BJ (cell line): ENCODE results near the gene GRIP2. TPM values are rescaled to one million over a fixed set of nuclear protein-coding genes. Genes with fewer than 3 reads are reported as not detected.

Experiments used
- CTCF ChIA-PET: fragments of 350-600 bp; formaldehyde crosslinking; extraction: SDS; loops from one replicate; lab custom pipeline; 2021; ENCODE audit warnings: antibody characterized with exemption, inconsistent platforms; lab: Yijun Ruan, JAX
- POLR2A ChIA-PET: fragments of 300-600 bp; sonication (Branson Sonifier 250); formaldehyde crosslinking; extraction: SDS; loops from one replicate; lab custom pipeline; 2021; ENCODE audit warnings: antibody characterized with exemption; lab: Charles Lee
- DNase-seq: peaks from one replicate; pipeline ENCODE4 v3.0.0-alpha.2; 2011; ENCODE audit warnings: low read depth
- H3K27me3 ChIP-seq: 2 replicates; pipeline ENCODE4 v1.6.0; 2011; ENCODE audit warnings: low read length; ENCODE audit not compliant: control insufficient read depth, insufficient read depth
- H3K36me3 ChIP-seq: 2 replicates; pipeline ENCODE4 v1.5.1; 2011; ENCODE audit warnings: low read length; ENCODE audit not compliant: control insufficient read depth, insufficient read depth
- H3K4me3 ChIP-seq: 2 replicates; pipeline ENCODE4 v1.5.1; 2011; ENCODE audit warnings: low read depth, mild to moderate bottlenecking, control low read depth, low read length
- polyA plus RNA-seq: library from polyadenylated mRNA; depleted of rRNA; stranded (reverse); fragments of >200 nt; gene quantifications from 2 replicates; pipeline ENCODE4 v1.2.3, GENCODE V29; 2011
- TF ChIP-seq, protein P1 (sequence below): IDR thresholded peaks from 2 replicates; pipeline ENCODE4 v1.5.1; 2011; ENCODE audit warnings: low read depth, mild to moderate bottlenecking, control low read depth, inconsistent platforms, low read length, moderate library complexity; ENCODE audit not compliant: insufficient read depth

GRIP2 gene
- polyA plus RNA-seq, 1 experiment = 0.45 TPM

DNA sequence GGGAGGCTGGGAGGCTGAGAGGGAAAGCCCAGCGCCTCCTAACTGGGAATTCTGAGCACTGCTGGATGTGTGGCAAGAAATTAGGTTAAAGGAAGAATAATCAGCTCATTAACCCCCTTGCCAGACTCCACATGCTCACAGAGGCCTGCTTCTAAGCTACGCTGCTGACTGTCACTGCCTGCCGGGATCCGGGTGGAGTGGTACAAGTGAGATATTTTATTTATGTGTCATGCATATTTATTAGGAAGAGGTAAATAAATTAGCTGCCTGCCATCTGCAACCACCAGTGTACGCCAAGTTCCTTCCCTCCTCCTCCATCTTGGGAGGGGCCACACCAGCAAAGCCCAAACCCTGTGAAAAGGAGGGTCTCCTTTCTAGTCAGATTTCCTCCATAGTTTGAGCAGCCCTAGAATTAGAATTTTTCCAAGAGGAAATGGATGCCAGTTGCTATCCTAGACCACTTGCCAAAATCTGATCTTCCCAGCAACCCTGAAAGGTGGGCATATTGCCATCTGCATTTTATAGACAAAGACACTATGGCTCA is 43.5 kb upstream of the GRIP2 start:
- TF ChIP-seq, protein P1, sequence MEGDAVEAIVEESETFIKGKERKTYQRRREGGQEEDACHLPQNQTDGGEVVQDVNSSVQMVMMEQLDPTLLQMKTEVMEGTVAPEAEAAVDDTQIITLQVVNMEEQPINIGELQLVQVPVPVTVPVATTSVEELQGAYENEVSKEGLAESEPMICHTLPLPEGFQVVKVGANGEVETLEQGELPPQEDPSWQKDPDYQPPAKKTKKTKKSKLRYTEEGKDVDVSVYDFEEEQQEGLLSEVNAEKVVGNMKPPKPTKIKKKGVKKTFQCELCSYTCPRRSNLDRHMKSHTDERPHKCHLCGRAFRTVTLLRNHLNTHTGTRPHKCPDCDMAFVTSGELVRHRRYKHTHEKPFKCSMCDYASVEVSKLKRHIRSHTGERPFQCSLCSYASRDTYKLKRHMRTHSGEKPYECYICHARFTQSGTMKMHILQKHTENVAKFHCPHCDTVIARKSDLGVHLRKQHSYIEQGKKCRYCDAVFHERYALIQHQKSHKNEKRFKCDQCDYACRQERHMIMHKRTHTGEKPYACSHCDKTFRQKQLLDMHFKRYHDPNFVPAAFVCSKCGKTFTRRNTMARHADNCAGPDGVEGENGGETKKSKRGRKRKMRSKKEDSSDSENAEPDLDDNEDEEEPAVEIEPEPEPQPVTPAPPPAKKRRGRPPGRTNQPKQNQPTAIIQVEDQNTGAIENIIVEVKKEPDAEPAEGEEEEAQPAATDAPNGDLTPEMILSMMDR = no peak
- no peaks in the 10 kb centered on the region; the same call in 1 of the 2 replicates for H3K27me3 ChIP-seq
- ChIA-PET POLR2A (no interaction called here), CTCF (interaction anchor here (0.7 to 1.7 kb wide), 3 partner anchors 17 to 380 kb away, joined by 3 to 4 read pairs (median 3); no protein-coding TSS in a partner anchor)
- no peak overlapping the region for H3K4me3 ChIP-seq
- no peak for DNase-seq
- no peaks in the 10 kb centered on the region for H3K36me3 ChIP-seq

DNA sequence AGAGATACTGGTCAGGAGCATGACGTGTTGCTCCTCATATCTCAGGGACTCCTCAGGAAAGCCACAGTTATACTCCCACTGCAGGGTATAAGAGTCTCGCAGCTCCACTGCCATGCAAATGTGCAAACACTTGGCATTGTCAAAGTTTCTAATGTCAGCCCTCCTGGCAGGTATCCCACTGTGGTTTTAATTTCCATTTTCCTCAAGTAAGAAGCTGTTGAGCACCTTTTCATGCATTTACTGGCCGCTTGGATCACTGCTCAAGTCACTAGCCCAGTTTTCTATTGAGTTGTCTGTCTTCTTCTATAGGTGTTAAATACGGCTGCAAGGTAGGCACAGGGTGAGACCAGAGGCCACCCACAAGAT is 41.9 kb upstream of the GRIP2 start:
- TF ChIP-seq, protein P1 = no peak
- DNase-seq = no peak
- ChIA-PET CTCF (interaction anchor here (1.5 kb wide), 1 partner anchor 15 kb away, joined by 3 read pairs; no protein-coding TSS in a partner anchor), POLR2A (no interaction called here)
- Histone ChIP-seq H3K4me3 (no peak overlapping the region), H3K27me3 (peaks cover 2% of the 10 kb centered on the region; the same call in 1 of the 2 replicates), H3K36me3 (no peaks in the 10 kb centered on the region; the same call in 1 of the 2 replicates)

DNA sequence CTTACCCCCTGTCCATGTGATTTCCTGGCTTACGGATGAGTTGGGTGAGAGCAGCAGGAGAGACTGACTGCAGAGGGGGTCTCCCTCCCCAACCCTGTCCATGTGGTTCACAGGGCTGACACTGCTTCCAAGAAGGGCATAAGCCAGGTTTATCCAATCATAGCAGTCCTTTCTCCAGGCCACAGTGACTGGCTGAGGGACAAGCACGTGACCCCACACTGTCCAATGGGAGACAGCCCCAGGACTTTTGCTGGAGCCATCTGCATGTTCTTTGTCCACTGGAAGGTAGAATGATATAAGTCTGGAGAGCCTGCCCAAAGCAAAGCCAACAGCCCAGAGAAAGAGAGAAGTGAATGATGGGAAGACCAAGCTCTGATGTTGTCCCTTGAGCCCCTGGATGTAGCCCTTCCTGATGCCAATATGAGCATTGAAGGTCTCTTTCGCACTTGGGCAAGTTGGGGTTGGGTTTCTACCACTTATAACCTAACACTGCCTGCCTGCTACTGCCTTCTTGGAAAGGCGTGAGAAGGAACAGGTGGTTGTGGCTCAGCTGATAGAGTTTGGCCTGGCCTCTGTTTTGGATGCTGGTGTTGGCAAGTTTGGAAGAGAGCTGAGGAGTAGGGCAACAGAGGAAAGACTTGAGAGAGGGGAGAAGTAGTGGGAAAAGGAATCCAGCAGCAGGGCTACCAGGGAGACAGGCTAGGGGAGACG is 41.3 kb upstream of the GRIP2 start:
- POLR2A ChIA-PET = no interaction called here
- H3K4me3 ChIP-seq = no peak overlapping the region
- no peaks in the 10 kb centered on the region; the same call in 1 of the 2 replicates for H3K36me3 ChIP-seq
- peaks cover 2% of the 10 kb centered on the region; the same call in 1 of the 2 replicates for H3K27me3 ChIP-seq
- CTCF ChIA-PET = no interaction called here
- no peak for DNase-seq
- TF ChIP-seq, protein P1 = no peak

DNA sequence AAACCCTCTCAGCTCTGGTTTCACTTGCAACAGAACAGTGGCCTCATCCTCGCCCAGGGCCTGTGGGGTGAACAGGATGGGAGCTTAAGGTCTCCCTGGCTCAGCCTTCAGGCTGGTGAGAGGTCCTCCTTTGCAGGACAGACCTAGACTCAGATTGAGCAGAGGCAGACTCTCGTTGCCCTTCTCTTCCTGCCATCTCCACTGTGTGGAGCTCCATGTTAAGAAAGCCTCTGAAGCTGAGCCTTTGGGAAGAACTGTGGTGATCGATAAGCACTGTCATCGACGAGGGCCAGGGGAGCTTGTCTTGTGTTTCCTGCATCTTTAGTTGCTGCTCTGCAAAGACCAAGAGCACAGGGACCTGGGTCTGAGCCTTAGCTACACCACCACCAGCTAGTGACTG is 37.8 kb upstream of the GRIP2 start:
- Histone ChIP-seq H3K4me3 (no peak overlapping the region), H3K36me3 (no peaks in the 10 kb centered on the region; the same call in 1 of the 2 replicates), H3K27me3 (peaks cover 2% of the 10 kb centered on the region)
- no peak for DNase-seq
- ChIA-PET CTCF (no interaction called here), POLR2A (interaction anchor here (0.6 kb wide), 1 partner anchor 329 kb away, joined by 5 read pairs; no protein-coding TSS in a partner anchor)
- TF ChIP-seq, protein P1 = no peak

DNA sequence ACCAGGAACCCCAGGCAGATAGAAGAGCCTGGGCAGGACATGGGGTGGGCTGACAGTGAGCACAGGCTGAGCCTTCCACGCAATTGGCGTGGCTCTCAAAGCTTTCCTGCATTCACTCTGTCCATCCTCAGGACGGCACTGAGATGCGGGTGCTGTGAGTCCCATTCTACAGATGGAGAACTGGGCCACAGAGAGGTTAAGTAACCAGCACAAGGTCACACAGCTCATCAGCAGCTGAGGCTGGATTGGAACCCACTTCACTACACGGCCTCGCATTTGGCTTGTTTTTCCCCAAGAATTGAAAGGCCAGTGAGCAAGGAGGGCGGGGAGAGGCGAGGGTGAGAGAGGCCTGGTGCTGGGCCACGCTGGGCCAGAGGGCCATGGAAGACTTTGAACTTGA is 36.0 kb upstream of the GRIP2 start:
- CTCF ChIA-PET = no interaction called here
- DNase-seq = no peak
- TF ChIP-seq, protein P1 = no peak
- peaks cover 3% of the 10 kb centered on the region for H3K27me3 ChIP-seq
- no peak overlapping the region for H3K4me3 ChIP-seq
- POLR2A ChIA-PET = no interaction called here
- no peaks in the 10 kb centered on the region; the same call in 1 of the 2 replicates for H3K36me3 ChIP-seq
